Fibroblast of mammary gland (primary cell): ENCODE data around the gene TAF1.
"Not testable (repeated sequence)": the region's sequence is repeated elsewhere in the genome, so short reads cannot be mapped to it uniquely, and the experiment has no call there.

Source experiments
- DNase-seq: peaks from one replicate; pipeline ENCODE4 v3.0.0-alpha.2; 2010; ENCODE audit warnings: low read depth
- H3K4me3 ChIP-seq: 2 replicates; pipeline ENCODE4 v1.5.1; 2011; ENCODE audit warnings: low read depth, mild to moderate bottlenecking, low read length, moderate library complexity; ENCODE audit not compliant: control insufficient read depth
- CTCF ChIP-seq: conservative IDR thresholded peaks from 2 replicates; pipeline ENCODE4 v1.5.1; 2011; ENCODE audit warnings: low read depth, low read length, inconsistent platforms; ENCODE audit not compliant: control insufficient read depth, insufficient read depth

Gene TAF1

GRCh38 chrX:71439896-71440295, 73.7 kb downstream of the TAF1 start:
- TF ChIP-seq CTCF: no peak
- no peak overlapping the region for H3K4me3 ChIP-seq
- DNase-seq: no peak

GRCh38 chrX:71440401-71440800, 74.2 kb downstream of the TAF1 start:
- no peak for TF ChIP-seq CTCF
- H3K4me3 ChIP-seq: no peak overlapping the region
- no peak for DNase-seq

GRCh38 chrX:71441809-71442208, 75.7 kb downstream of the TAF1 start:
- DNase-seq, H3K4me3 ChIP-seq: not testable (repeated sequence)

GRCh38 chrX:71450433-71451106, 84.4 kb downstream of the TAF1 start:
- TF ChIP-seq CTCF: no peak
- DNase-seq: no peak
- H3K4me3 ChIP-seq: no peak overlapping the region

- not testable (repeated sequence) for DNase-seq, H3K4me3 ChIP-seq
Measured at GRCh38 chrX:71451518-71451917, 85.4 kb downstream of the TAF1 start.

GRCh38 chrX:71453056-71453455, 86.9 kb downstream of the TAF1 start:
- no peak for DNase-seq
- TF ChIP-seq CTCF: no peak
- no peak overlapping the region for H3K4me3 ChIP-seq

GRCh38 chrX:71454222-71454621, 88.1 kb downstream of the TAF1 start:
- no peak for TF ChIP-seq CTCF
- no peak for DNase-seq
- no peak overlapping the region for H3K4me3 ChIP-seq

- H3K4me3 ChIP-seq: no peak overlapping the region
- no peak for TF ChIP-seq CTCF
- DNase-seq: no peak
Measured at GRCh38 chrX:71458866-71459265, 92.7 kb downstream of the TAF1 start.
